Left lung (tissue), 10 donors: ENCODE results near the gene GFRAL. TPM values are rescaled to one million over a fixed set of nuclear protein-coding genes. Genes with fewer than 3 reads are reported as not detected.
A peak's percentile ranks its signal among the peaks of the same experiment; 100 is the strongest.
"Not testable (repeated sequence)": the region's sequence is repeated elsewhere in the genome, so short reads cannot be mapped to it uniquely, and the experiment has no call there.

Experiments
- ATAC-seq: fragments of 200-7000 bp; cut with Tn5 transposase; one replicate; pipeline ENCODE4 v1.9.1; 2020; ENCODE audit warnings: moderate library complexity
- DNase-seq, 4 donors: peaks; one replicate each; pipeline ENCODE4 v3.0.0-alpha.2; 2013 to 2020
- H3K27ac ChIP-seq, 2 donors: fragments of 200-600 bp; sonication (generic) in 1 of 2; one replicate each; pipeline versions ENCODE4 v1.5.0 to v1.8.0; 2020 to 2021
- H3K27me3 ChIP-seq, 2 donors: fragments of 200-600 bp; sonication (generic) in 1 of 2; one replicate each; pipeline versions ENCODE4 v1.5.0 to v1.8.0; 2020 to 2021
- H3K36me3 ChIP-seq, 2 donors: fragments of 200-600 bp; sonication (generic) in 1 of 2; one replicate each; pipeline versions ENCODE4 v1.5.0 to v1.8.0; 2020 to 2021
- H3K4me1 ChIP-seq, 2 donors: fragments of 200-600 bp; one replicate each; pipeline ENCODE4 v1.8.0; 2021
- H3K4me3 ChIP-seq, 2 donors: fragments of 200-600 bp; sonication (generic) in 1 of 2; one replicate each; pipeline versions ENCODE4 v1.5.0 to v1.8.0; 2020 to 2021; ENCODE audit warnings: mild to moderate bottlenecking in 1 of 2
- H3K9me3 ChIP-seq, 2 donors: fragments of 200-600 bp; sonication (generic) in 1 of 2; one replicate each; pipeline versions ENCODE4 v1.5.0 to v1.8.0; 2020 to 2021
- intact Hi-C, 2 donors: fragments of 100-400 bp; cut with DNase I; formaldehyde crosslinking; loops; one replicate each; pipeline versions ENCODE4 v1.11.2 to v1.14.2; 2022
- polyA plus RNA-seq, 6 donors: library from polyadenylated mRNA; unstranded; fragments of 120-200 nt; gene quantifications; one replicate each; pipeline ENCODE4 v1.2.1, GENCODE V29; 2013; ENCODE audit not compliant: insufficient read length in 6 of 6
- total RNA-seq, 2 donors: library from RNA; stranded (reverse); fragmentation: NEBNext Ultra II Directional; extraction: Animal tissue kit (Norgen Biotek cat#: 25700); gene quantifications; one replicate each; pipeline ENCODE4 v1.2.1, GENCODE V29; 2021
- TF ChIP-seq, protein P1 (sequence below), 2 donors: fragments of 200-600 bp; sonication (generic) in 1 of 2; IDR thresholded peaks; one replicate each; pipeline versions ENCODE4 v1.5.0 to v1.8.0; 2021; ENCODE audit warnings: antibody characterized with exemption in 2 of 2
- donor health status: DM: no; HTN: yes; CAD: no.
- donor health status: DM: no; HTN: no; CAD: no.

Gene GFRAL
- total and polyA plus RNA-seq, 8 donors: 0.07 to 0.13 TPM; not detected in 6

DNA sequence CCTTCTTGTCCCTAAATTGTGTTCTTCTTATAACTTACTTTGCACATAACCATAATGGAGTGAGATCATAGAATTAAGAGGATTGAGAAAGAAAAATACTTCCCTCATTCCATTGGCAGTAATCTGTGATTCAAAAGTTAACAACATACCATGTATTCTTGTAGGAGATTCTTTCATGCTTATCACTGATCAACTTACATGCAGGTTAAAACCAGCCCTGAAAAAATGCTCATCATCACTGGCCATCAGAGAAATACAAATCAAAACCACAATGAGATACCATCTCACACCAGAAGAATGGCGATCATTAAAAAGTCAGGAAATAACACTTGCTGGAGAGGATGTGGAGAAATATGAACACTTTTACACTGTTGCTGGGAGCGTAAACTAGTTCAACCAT lies 36.5 kb upstream of the GFRAL start:
- Histone ChIP-seq H3K4me3 (no peak overlapping the region), H3K27ac (no peak overlapping the region), H3K9me3 (no peaks in the 10 kb centered on the region), H3K4me1 (no peaks in the 10 kb centered on the region), H3K36me3 (no peaks in the 10 kb centered on the region), H3K27me3 (no peaks in the 10 kb centered on the region)
- intact Hi-C loops: no loop called here
- DNase-seq (no peak), ATAC-seq (no peak)
- TF ChIP-seq, protein P1, sequence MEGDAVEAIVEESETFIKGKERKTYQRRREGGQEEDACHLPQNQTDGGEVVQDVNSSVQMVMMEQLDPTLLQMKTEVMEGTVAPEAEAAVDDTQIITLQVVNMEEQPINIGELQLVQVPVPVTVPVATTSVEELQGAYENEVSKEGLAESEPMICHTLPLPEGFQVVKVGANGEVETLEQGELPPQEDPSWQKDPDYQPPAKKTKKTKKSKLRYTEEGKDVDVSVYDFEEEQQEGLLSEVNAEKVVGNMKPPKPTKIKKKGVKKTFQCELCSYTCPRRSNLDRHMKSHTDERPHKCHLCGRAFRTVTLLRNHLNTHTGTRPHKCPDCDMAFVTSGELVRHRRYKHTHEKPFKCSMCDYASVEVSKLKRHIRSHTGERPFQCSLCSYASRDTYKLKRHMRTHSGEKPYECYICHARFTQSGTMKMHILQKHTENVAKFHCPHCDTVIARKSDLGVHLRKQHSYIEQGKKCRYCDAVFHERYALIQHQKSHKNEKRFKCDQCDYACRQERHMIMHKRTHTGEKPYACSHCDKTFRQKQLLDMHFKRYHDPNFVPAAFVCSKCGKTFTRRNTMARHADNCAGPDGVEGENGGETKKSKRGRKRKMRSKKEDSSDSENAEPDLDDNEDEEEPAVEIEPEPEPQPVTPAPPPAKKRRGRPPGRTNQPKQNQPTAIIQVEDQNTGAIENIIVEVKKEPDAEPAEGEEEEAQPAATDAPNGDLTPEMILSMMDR (IDR thresholded peaks at IDR 0.05): no peak

DNA sequence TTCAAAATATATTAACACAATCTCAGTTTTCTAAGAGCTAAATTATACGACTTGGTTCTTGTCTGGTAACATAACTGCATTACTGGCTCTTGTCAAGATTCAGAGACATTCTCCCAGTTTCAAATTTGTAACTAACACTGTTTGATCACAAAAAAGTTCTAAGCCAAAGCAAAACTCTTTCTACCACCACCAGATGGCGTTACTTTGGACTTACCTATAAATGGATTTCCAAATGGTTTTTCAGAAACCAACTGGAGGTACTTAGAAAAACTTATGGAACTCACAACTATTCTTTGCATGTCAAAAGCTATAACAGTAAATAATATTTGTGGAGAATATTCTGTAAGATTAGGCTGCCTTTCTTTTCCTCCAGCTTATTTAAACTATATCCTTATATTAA lies 34.2 kb upstream of the GFRAL start:
- no peaks in the 10 kb centered on the region for H3K4me1 ChIP-seq
- DNase-seq (no peak), ATAC-seq (no peak)
- no peaks in the 10 kb centered on the region for H3K27me3 ChIP-seq
- intact Hi-C loops: no loop called here
- peaks cover 0 to 5% of the 10 kb centered on the region in 2 donors for H3K9me3 ChIP-seq
- H3K4me3 ChIP-seq: no peak overlapping the region
- H3K36me3 ChIP-seq: no peaks in the 10 kb centered on the region
- TF ChIP-seq, protein P1 (IDR thresholded peaks at IDR 0.05): no peak
- H3K27ac ChIP-seq: no peak overlapping the region

DNA sequence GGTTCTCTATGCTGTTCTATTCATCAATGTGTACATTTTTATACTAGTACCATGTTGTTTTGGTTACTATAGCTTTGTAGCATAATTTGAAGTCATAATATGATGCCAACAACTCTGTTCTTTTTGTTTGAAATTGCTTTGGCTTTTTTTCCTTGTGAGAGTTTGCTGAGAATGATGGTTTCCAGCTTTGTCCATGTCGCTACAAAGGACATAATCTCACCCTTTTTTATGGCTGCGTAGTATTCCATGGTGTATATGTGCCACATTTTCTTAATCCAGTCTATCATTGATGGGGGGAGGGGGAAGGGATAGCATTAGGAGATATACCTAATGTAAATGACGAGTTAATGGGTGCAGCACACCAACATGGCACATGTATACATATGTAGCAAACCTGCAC lies 30.1 kb upstream of the GFRAL start:
- H3K27me3 ChIP-seq, intact Hi-C loops, H3K4me3 ChIP-seq, H3K36me3 ChIP-seq, H3K4me1 ChIP-seq, DNase-seq, H3K9me3 ChIP-seq, ATAC-seq, H3K27ac ChIP-seq: not testable (repeated sequence)

DNA sequence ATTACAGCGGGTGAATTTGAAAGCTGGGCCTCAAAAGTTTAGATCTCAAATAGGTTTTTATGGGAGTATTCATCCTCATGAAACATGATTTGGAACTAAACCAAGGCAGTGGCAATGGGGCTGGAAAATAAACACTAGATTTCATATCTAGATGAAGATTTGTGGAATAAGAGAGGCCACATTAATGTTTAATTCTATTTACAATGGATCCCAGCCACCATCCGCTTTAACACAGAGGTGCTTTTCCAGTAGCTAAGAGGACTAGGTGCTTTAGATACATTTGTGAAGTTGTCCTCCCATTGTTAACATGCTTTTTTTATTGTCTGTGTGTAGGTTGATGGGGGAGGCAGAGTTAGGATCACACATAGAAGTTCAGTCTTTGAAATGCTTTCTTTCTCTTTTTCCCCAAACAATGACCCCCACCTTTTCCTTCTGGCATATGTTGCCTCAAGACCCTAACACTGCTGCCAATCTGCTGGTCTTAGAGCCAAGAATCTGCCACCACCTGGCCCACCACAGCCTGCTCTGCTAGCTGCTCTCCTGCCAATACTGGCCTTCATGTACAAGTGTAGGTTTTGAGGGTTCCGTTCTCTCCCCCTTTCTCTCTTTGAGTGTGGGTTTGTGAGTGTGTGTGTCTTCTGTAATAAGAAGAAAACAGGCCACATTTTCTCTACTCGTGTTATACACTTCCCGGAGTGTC lies 27.8 kb upstream of the GFRAL start:
- Histone ChIP-seq H3K27me3 (no peaks in the 10 kb centered on the region), H3K27ac (no peak overlapping the region), H3K4me1 (no peaks in the 10 kb centered on the region), H3K4me3 (no peak overlapping the region), H3K36me3 (no peaks in the 10 kb centered on the region), H3K9me3 (peaks cover 0 to 5% of the 10 kb centered on the region in 2 donors)
- ATAC-seq (peak; percentile 73), DNase-seq (peak in 1 of 4 donors; percentile 16)
- TF ChIP-seq, protein P1 (IDR thresholded peaks at IDR 0.05): no peak
- intact Hi-C loops: no loop called here

DNA sequence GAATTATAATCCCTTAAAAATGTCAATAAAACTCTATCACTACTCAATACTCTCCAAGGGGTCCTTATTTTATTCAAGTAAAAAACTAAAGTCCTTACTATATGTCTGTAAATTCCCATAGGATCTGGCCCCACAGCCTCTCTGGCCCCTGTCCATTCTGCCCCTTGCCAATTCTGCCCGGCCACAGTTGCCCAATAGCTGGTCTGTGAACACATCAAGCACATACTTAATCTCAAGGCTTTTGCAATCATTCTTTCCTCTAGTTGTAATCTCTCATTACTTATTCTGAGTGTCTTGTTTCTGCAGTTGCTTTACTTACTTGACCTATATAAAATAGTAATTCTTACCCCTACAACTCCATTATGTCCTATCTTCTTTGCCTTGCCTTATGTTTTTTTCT lies 22.5 kb upstream of the GFRAL start:
- peak in 1 of 4 donors; percentile 41 for DNase-seq
- H3K4me1 ChIP-seq: no peaks in the 10 kb centered on the region
- H3K4me3 ChIP-seq: no peak overlapping the region
- H3K27ac ChIP-seq: no peak overlapping the region
- H3K9me3 ChIP-seq: no peaks in the 10 kb centered on the region
- ATAC-seq: peak; percentile 29
- H3K27me3 ChIP-seq: no peaks in the 10 kb centered on the region
- H3K36me3 ChIP-seq: no peaks in the 10 kb centered on the region
- intact Hi-C loops: no loop called here
- TF ChIP-seq, protein P1 (IDR thresholded peaks at IDR 0.05): no peak
